GM18526 (cell line): Measurements from ENCODE around the gene NTRK3.

Experiments
- POLR2A ChIP-seq: IDR thresholded peaks from 3 replicates; pipeline ENCODE4 v1.6.1; 2011; ENCODE audit not compliant: insufficient read length; ENCODE audit errors: extremely low read depth

Gene NTRK3

DNA sequence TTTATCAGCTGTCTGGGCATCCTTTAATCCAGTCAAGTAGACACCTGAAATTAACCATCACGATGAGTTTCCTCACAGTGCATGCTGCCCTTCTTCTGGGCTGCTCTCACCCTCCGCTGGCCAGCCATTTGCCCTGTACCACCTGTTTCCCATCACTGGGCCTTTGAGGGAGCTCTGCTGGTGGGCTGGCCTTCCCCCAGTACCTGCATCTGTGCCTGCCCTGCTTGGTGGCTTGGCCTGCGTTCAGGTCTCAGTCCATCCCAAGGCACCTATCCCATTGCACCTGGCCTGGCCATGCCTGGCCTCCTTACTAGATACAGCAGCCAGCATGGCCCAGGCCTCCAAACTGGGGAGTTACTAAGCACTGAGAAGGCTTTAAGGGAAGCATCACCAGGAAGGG is 413.2 kb downstream of the NTRK3 start:
- TF ChIP-seq POLR2A = no peak

DNA sequence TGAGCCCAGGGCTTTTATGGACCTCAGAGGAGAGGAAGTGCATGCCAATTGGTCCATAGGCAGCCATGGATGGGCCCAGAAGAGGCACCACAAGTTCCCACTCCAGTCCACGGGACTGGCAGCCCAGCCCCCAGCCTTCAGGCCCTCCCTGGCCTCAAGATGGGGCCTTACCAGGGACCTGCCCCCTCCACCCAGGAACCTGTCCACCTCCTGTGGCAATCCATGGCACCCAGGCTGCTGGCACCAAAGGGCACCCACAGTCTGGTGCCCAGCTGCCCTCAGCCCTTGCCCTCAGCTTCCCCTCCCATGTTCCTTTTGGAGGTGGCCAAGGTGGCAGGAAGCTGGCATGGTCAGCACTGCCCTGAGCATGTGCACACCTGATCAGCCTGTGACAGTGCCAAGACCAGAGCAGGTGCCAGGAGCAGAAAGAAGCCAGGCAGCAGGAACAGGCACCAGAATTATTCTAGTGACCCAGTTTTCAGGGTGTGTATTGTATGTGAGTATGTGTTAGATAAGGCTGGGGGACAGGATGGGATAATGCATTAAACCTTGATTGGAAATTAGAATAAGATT is 415.0 kb downstream of the NTRK3 start:
- no peak for TF ChIP-seq POLR2A

DNA sequence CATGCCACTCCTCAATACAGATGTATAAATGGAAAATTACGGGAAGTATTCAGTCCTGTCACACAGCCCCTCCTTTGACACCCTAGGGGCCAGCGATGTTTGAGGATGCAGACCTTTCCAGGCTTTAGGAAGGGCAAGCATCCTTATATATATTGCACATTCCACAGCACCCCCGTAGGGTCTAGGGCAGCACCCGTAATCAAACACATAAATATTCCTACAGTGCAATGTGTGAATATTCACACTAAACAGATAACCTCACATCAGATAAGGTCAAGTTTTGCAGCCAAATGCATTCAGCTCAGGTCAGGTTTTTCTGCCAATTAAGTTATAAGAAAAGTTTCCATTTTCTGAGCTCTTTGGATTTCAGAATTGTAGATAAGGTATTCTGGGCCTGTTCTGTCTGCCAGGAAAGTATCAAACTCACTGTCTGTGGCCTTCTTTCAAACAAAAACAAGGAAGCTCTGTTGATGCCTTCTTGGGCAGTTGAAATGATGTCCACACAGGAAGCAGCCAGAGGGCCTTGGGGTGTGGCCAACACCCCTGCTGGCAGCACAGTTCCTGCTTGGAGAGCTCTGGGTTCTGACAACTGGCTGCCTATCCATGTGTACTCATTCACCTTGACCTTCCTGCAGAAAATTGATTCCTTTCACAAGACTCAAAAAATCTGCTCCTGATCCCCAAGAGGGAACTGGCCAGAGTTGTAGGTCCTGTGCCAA is 427.0 kb downstream of the NTRK3 start:
- no peak for TF ChIP-seq POLR2A

DNA sequence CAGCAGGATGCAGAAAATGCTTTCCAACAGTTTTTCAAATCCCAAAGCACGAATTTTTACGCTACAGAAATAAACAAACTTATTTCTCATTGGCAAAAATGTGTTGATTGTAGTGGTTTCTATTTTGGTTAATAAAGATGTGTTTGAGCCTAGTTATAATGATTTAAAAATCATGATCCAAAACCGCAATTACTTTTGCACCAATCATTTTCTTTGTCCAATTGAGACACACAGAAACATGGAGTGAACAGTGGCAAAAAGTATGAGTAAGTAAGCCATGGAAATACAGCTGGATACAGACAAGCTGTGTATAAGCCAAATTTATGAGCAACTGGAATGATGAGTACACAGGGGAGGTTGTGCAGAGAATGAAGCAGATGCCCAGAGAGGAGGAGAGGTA is 427.9 kb downstream of the NTRK3 start:
- no peak for TF ChIP-seq POLR2A

DNA sequence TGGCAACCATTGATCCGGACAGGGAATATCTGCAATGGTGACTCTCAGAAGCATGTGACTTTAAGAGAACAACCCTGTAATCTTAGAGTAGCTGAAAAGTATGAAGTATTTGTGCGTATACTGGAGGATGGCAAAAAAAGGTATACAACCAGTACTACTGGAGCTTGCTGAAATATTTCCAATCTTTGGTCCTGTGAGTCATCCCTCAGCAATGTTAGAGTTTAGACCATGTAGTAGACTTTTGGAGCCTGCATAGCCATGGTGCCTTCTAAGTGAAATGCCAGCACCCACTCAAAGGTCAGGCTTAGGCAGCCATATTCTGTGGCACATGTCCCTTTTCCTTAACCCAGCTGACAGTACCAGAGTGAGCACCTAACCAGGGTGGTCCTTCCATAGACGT is 429.4 kb downstream of the NTRK3 start:
- no peak for TF ChIP-seq POLR2A

DNA sequence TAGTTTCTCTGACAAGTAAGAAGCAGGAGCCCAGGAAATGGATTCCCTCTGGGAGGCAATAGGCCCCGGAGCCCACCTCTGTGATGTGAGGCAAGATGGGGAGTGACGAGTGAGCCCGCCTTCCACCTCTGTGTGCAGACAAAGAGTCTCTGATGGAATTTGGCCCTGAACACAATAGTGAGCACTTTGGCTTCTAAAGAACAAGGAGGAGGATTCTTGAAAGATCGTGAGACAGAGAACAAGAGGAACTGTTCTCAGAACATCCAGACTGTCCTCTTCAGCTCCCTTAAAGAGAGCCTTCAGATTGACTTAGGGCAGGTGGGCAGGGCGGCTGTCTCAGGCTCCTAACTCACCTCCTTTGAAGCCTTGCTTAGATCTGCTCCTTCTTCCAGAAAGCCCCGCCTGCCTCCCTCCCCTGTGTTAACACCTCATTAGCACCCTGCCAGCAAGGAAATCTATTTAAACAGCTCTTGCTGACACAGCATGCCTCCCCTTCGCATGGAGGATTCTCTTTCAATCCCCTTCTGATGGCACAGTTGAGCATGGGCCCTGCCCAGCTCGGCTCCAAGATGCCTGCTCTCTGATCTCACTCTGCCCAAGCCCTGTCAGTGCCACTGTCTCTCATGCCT is 430.3 kb downstream of the NTRK3 start:
- no peak for TF ChIP-seq POLR2A

DNA sequence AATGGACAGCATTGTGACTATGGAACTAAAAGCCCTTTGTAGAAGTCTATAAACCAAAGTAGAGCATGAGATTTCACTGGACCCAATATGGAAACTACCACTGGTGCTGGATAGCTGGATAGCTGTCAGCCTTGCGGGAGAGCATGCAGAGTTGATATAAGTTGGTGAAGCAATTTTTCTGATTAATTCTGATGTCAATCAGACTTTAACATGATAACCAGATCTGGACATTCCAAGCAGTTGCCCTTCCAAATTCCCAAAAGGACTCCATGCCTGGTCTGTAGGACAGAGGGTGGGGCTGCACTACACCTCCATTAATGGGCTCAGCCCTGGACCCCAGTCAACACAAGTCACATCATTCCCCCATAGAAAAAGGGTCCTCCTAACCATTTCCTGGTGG is 437.8 kb downstream of the NTRK3 start:
- TF ChIP-seq POLR2A = no peak

DNA sequence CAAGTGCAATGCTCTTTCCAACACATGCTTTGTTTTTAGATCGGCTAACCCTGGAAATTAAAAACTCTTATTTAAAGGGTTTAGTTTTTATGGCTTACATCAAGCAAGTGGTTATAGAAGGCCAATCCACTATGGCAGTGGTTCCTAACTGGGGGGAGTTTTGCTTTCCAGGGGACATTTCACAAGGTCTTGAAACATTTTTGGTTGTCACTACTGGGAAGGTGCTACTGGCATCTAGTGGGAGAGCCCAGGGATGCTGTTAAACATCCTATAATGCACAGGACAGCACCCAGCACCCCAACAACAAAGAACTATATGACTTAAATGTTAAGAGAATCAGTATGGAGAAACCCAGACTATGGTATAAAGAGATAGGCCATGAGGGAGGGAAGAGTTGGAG is 439.0 kb downstream of the NTRK3 start:
- no peak for TF ChIP-seq POLR2A

DNA sequence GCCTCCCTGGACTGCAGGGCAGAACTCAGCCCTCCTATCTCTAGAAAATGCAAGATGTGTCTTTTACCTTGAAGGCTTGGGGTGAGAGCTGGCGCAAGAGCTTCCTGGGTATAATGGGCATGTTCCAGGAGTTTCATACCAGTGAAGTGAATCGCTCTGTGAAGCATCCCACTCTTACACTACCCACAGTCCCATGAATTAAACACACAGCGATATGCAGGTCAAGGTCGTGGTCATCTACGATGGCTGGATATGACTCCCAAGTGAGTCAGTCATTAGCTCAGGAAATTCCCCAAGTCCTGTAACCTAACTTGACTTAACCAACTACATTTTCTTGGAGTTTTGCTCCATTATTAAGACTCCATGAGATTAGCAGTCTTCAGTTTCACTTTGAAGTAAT is 439.7 kb downstream of the NTRK3 start:
- no peak for TF ChIP-seq POLR2A

DNA sequence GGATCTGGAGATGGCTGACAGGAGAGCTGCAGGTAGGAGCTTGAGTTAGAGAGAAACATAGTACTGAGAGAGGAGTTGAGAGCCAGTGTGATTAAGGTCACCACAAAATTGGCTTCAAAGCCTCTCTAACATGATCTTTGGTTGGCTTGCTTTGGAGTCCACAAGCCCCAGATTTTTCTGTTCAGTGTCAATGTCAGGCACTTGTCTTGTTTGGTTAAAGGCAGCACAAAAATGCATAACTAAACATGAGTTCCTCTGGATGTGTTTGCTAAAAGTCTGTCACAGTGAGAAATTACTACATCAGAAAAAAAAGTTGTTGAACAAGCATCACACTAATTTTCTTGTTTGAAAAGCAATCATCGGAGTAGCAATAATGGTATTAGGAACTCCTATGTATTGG is 440.5 kb downstream of the NTRK3 start:
- TF ChIP-seq POLR2A = no peak
